GM15510 (cell line): Measurements from ENCODE around the gene TRAPPC6A.

Experiments
- POLR2A ChIP-seq: IDR thresholded peaks from 3 replicates; pipeline ENCODE4 v1.6.1; 2011; ENCODE audit warnings: borderline replicate concordance; ENCODE audit not compliant: insufficient read length; ENCODE audit errors: extremely low read depth

TRAPPC6A gene

GRCh38 chr19:45175515-45176345 lies 2.3 kb downstream of the TRAPPC6A start:
- no peak for TF ChIP-seq POLR2A

GRCh38 chr19:45173816-45174215 lies 4.2 kb downstream of the TRAPPC6A start:
- TF ChIP-seq POLR2A, result no peak

- no peak for TF ChIP-seq POLR2A
These were observed 5.3 kb downstream of the TRAPPC6A start for GRCh38 chr19:45172611-45173208.

- no peak for TF ChIP-seq POLR2A
These were observed 5.9 kb downstream of the TRAPPC6A start for GRCh38 chr19:45172173-45172572.

- no peak for TF ChIP-seq POLR2A
These were observed 6.8 kb downstream of the TRAPPC6A start for GRCh38 chr19:45171211-45171623.

GRCh38 chr19:45170146-45171106 lies 7.6 kb downstream of the TRAPPC6A start:
- no peak for TF ChIP-seq POLR2A

- TF ChIP-seq POLR2A, result no peak
These were observed 8.4 kb downstream of the TRAPPC6A start for GRCh38 chr19:45169602-45170001.

GRCh38 chr19:45168767-45169351 lies 9.2 kb downstream of the TRAPPC6A start:
- TF ChIP-seq POLR2A, result no peak

GRCh38 chr19:45166723-45167252 lies 11.2 kb downstream of the TRAPPC6A start:
- TF ChIP-seq POLR2A, result no peak

- TF ChIP-seq POLR2A, result no peak
These were observed 13.3 kb downstream of the TRAPPC6A start for GRCh38 chr19:45164577-45165335.

- TF ChIP-seq POLR2A, result no peak
These were observed 14.1 kb downstream of the TRAPPC6A start for GRCh38 chr19:45163751-45164460.

- TF ChIP-seq POLR2A, result no peak
These were observed 14.9 kb downstream of the TRAPPC6A start for GRCh38 chr19:45163156-45163555.

- TF ChIP-seq POLR2A, result no peak
These were observed 15.4 kb downstream of the TRAPPC6A start for GRCh38 chr19:45162608-45163143.

GRCh38 chr19:45161738-45162607 lies 16.1 kb downstream of the TRAPPC6A start:
- no peak for TF ChIP-seq POLR2A
